ENCODE results near the gene ZSCAN21. TPM values are rescaled to one million over a fixed set of nuclear protein-coding genes. Genes with fewer than 3 reads are reported as not detected.
A peak's percentile ranks its signal among the peaks of the same experiment; 100 is the strongest.
"Not testable (repeated sequence)": the region's sequence is repeated elsewhere in the genome, so short reads cannot be mapped to it uniquely, and the experiment has no call there.

The ZSCAN21 gene
- total RNA-seq, 2 donors from 2014 or later, result 22.7 to 25.1 TPM

- no peaks in the 10 kb centered on the region for H3K4me1 ChIP-seq (ENCODE audit: control insufficient read depth, insufficient read depth, low read length)
- peak overlapping the region; percentile 84 for H3K27ac Mint-ChIP-seq
- H3K27ac ChIP-seq (ENCODE audit: low read depth, low read length), result no peak overlapping the region
- peak; percentile 70 for DNase-seq
- peaks cover 11% of the 10 kb centered on the region for H3K4me1 Mint-ChIP-seq
- H3K9ac ChIP-seq (ENCODE audit: extremely low read depth, low read length, poor library complexity, severe bottlenecking), result no peak overlapping the region
- H3K27me3 ChIP-seq (ENCODE audit: control insufficient read depth, insufficient read depth, low read length, poor library complexity, severe bottlenecking), result no peaks in the 10 kb centered on the region
- 60 to 71% methylated on average over 2 to 14 of the region's 14 CpGs for WGBS, 2 experiments (ENCODE audit: insufficient coverage in 1 of 2, insufficient read length in 1 of 2)
- H3K36me3 Mint-ChIP-seq (ENCODE audit: low read depth), result no peaks in the 10 kb centered on the region
- H3K9me3 ChIP-seq (ENCODE audit: control insufficient read depth, low read length), result no peaks in the 10 kb centered on the region
- H3K9me3 Mint-ChIP-seq, result no peaks in the 10 kb centered on the region
- H3K36me3 ChIP-seq (ENCODE audit: control insufficient read depth, insufficient read depth, low read length), result no peaks in the 10 kb centered on the region
- peak overlapping the region; percentile 12 for H3K4me3 Mint-ChIP-seq
- H3K4me3 ChIP-seq (ENCODE audit: low read length), result no peak overlapping the region
- TF ChIP-seq, protein P1, sequence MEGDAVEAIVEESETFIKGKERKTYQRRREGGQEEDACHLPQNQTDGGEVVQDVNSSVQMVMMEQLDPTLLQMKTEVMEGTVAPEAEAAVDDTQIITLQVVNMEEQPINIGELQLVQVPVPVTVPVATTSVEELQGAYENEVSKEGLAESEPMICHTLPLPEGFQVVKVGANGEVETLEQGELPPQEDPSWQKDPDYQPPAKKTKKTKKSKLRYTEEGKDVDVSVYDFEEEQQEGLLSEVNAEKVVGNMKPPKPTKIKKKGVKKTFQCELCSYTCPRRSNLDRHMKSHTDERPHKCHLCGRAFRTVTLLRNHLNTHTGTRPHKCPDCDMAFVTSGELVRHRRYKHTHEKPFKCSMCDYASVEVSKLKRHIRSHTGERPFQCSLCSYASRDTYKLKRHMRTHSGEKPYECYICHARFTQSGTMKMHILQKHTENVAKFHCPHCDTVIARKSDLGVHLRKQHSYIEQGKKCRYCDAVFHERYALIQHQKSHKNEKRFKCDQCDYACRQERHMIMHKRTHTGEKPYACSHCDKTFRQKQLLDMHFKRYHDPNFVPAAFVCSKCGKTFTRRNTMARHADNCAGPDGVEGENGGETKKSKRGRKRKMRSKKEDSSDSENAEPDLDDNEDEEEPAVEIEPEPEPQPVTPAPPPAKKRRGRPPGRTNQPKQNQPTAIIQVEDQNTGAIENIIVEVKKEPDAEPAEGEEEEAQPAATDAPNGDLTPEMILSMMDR (conservative IDR thresholded peaks at IDR 0.05), result no peak
- no peaks in the 10 kb centered on the region for H3K27me3 Mint-ChIP-seq (ENCODE audit: insufficient read depth)
These were observed 45.6 kb upstream of the ZSCAN21 start for GRCh38 chr7:100003711-100004661.

DNA sequence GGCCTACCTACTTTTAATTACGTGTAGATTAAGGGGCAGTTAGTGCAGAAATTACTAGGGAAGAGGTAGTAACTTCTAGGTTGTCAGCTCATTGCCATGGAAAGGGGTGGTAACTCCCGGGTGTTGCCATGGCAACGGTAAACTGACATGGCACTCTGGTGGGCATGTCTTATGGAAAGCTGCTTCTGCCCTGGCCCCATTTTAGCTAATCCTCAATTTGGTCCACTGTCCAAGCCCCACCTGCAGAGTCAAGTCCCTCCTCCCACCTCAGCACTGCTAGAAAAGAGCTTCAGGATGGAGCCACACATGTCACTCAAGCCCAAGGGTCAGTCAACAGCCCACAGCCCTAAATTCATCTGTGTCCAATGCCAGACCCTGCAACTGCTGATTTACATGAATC is 41.7 kb upstream of the ZSCAN21 start:
- Histone ChIP-seq H3K36me3 (ENCODE audit: control insufficient read depth, insufficient read depth, low read length) (no peaks in the 10 kb centered on the region), H3K4me3 (ENCODE audit: low read length) (no peak overlapping the region), H3K27ac (ENCODE audit: low read depth, low read length) (no peak overlapping the region), H3K9ac (ENCODE audit: extremely low read depth, low read length, poor library complexity, severe bottlenecking) (no peak overlapping the region), H3K27me3 (ENCODE audit: control insufficient read depth, insufficient read depth, low read length, poor library complexity, severe bottlenecking) (no peaks in the 10 kb centered on the region), H3K9me3 (ENCODE audit: control insufficient read depth, low read length) (no peaks in the 10 kb centered on the region), H3K4me1 (ENCODE audit: control insufficient read depth, insufficient read depth, low read length) (no peaks in the 10 kb centered on the region)
- H3K4me3 Mint-ChIP-seq, result no peak overlapping the region
- TF ChIP-seq, protein P1 (conservative IDR thresholded peaks at IDR 0.05), result no peak
- peaks cover 11% of the 10 kb centered on the region for H3K4me1 Mint-ChIP-seq
- DNase-seq, result peak; percentile 59
- H3K27ac Mint-ChIP-seq, result no peak overlapping the region
- H3K9me3 Mint-ChIP-seq, result no peaks in the 10 kb centered on the region
- 74% methylated on average over 3 of the region's 3 CpGs for WGBS, 2 experiments (ENCODE audit: insufficient coverage in 1 of 2, insufficient read length in 1 of 2)
- no peaks in the 10 kb centered on the region for H3K36me3 Mint-ChIP-seq (ENCODE audit: low read depth)
- peaks cover 2% of the 10 kb centered on the region for H3K27me3 Mint-ChIP-seq (ENCODE audit: insufficient read depth)

- H3K27me3 ChIP-seq (ENCODE audit: control insufficient read depth, insufficient read depth, low read length, poor library complexity, severe bottlenecking), result no peaks in the 10 kb centered on the region
- no peak overlapping the region for H3K9ac ChIP-seq (ENCODE audit: extremely low read depth, low read length, poor library complexity, severe bottlenecking)
- peaks cover 9% of the 10 kb centered on the region for H3K4me1 Mint-ChIP-seq
- no peaks in the 10 kb centered on the region for H3K36me3 Mint-ChIP-seq (ENCODE audit: low read depth)
- no peak overlapping the region for H3K27ac ChIP-seq (ENCODE audit: low read depth, low read length)
- no peak for DNase-seq
- WGBS, 2 experiments (ENCODE audit: insufficient coverage in 1 of 2, insufficient read length in 1 of 2), result 92 to 94% methylated on average over 10 of the region's 10 CpGs
- H3K27ac Mint-ChIP-seq, result no peak overlapping the region
- peaks cover 2% of the 10 kb centered on the region for H3K27me3 Mint-ChIP-seq (ENCODE audit: insufficient read depth)
- no peaks in the 10 kb centered on the region for H3K9me3 ChIP-seq (ENCODE audit: control insufficient read depth, low read length)
- TF ChIP-seq, protein P1 (conservative IDR thresholded peaks at IDR 0.05), result no peak
- H3K4me3 ChIP-seq (ENCODE audit: low read length), result no peak overlapping the region
- H3K9me3 Mint-ChIP-seq, result no peaks in the 10 kb centered on the region
- H3K4me3 Mint-ChIP-seq, result no peak overlapping the region
- H3K4me1 ChIP-seq (ENCODE audit: control insufficient read depth, insufficient read depth, low read length), result no peaks in the 10 kb centered on the region
- no peaks in the 10 kb centered on the region for H3K36me3 ChIP-seq (ENCODE audit: control insufficient read depth, insufficient read depth, low read length)
These were observed 41.0 kb upstream of the ZSCAN21 start for GRCh38 chr7:100008525-100008924.

DNA sequence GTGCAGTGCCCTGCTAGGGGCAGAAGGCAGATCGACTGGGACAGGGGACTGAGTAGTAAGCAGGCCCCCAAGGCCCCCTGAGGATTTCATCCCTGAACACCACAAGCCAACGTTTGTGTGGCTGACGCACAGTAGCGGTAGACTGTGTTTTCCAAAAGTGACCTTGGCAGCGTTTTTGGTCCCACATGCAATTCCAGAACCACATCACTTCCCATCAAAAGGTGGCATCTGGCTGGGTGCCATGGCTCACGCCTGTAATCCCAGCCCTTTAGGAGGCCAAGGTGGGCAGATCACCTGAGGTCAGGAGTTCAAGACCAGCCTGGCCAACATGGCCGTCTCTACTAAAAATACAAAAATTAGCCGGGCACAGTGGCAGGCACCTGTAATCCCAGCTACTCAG is 39.6 kb upstream of the ZSCAN21 start:
- not testable (repeated sequence) for H3K27ac Mint-ChIP-seq; H3K4me1 Mint-ChIP-seq; H3K27me3 ChIP-seq (ENCODE audit: control insufficient read depth, insufficient read depth, low read length, poor library complexity, severe bottlenecking); DNase-seq; H3K36me3 ChIP-seq (ENCODE audit: control insufficient read depth, insufficient read depth, low read length); H3K9ac ChIP-seq (ENCODE audit: extremely low read depth, low read length, poor library complexity, severe bottlenecking); H3K27ac ChIP-seq (ENCODE audit: low read depth, low read length); H3K4me3 Mint-ChIP-seq; H3K9me3 Mint-ChIP-seq; H3K9me3 ChIP-seq (ENCODE audit: control insufficient read depth, low read length); H3K27me3 Mint-ChIP-seq (ENCODE audit: insufficient read depth); H3K4me1 ChIP-seq (ENCODE audit: control insufficient read depth, insufficient read depth, low read length); H3K4me3 ChIP-seq (ENCODE audit: low read length); H3K36me3 Mint-ChIP-seq (ENCODE audit: low read depth)
- WGBS, 2 experiments (ENCODE audit: insufficient coverage in 1 of 2, insufficient read length in 1 of 2), result 82 to 90% methylated on average over 6 to 8 of the region's 8 CpGs
